Astrocyte of the hippocampus (primary cell): Measurements from ENCODE around the gene PPIE.

Experiments used
- DNase-seq: peaks from one replicate; pipeline ENCODE4 v3.0.0; 2011; ENCODE audit warnings: low read depth, low spot score

Gene PPIE

GRCh38 chr1:39720094-39720999, 18.3 kb upstream of the PPIE start:
- peak; percentile 72 for DNase-seq

DNA sequence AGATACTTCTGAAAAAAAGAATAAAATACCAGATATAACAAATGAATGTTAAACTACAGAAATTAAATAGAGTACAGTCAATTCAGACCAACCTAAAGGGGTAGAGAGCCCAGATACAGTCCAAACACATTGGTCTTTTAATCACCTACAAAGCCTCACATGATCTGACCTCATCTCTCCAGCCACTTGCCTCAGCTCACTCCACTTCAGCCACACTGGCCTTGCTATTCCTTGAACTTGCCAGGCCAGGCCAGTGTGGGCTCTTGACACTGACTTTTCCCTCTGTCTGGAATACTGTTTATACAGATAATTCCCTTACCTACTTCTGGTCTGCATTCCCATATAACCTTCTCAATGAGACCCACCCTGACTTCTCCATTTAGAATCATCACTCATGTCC, 17.0 kb upstream of the PPIE start:
- no peak for DNase-seq

GRCh38 chr1:39722495-39722894, 16.2 kb upstream of the PPIE start:
- DNase-seq, result no peak

DNA sequence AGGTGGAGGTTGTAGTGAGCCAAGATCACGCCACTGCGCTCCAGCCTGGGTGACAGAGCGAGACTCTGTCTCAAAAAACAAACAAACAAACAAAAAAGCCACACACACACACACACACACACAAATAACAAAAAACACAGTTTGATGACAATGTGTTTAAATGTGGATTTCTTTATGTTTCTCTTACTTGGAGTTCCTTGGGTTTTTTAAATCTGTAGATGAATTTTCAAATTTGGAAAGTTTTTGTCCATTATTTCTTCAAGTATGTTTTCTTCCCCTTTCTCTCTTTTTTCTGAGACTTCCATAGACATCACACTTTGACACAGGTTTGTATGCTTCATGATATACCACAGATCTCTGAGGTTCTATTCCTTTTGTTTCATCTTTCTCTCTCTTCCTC, 12.1 kb upstream of the PPIE start:
- no peak for DNase-seq

DNA sequence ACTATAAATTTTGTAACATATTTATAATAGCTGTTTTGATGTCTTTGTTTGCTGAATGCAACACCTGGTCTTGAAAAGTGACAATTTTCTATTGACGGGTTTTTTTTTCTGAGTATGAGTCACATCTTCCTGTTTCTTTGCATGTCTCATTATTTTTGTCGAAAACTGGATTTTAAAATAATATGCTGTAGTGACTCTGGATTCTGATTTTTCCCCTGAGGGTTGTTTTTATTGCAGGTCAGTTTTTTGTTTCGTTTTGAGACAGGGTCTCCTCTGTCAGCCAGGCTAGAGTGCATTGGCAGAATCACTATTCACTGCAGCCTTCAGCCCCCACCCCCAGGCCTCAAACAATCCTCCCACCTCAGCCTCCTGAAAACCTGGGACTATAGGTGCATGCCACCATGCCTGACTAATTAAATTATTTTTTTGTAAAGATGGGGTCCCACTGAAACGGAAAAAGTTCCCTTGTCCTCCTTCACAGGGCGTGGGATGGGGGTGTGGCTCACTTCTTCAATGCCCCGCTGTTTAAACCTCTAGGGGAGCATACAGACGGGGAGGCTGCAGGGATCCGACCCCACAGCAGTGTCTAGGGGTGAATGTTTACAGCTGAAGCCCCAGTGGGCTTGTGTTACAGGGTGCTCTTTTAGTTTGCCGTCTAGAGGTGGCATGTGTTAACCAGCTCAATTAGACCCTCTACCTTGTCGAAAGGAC, 11.3 kb upstream of the PPIE start:
- DNase-seq, result no peak

GRCh38 chr1:39727932-39728317, 10.8 kb upstream of the PPIE start:
- no peak for DNase-seq

DNA sequence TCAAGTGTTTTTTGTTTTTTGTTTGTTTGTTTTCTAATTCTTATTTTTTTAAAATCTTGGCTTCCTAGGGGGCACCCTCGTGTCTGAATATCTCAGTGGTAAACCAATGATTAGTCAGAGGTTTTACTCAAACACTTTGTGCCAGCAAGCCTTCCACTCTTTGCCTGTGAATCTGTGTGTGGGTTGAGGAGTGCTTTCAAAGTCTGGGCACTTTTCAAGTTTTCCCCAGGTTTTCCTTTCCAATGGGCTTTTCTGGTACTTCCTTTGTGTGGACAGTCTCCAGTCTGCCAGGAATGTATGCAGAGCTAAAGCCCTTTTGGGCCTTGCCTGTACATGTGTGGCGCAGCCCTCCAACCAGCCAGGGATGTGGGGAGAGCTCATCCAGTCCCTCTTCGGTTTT, 9.7 kb upstream of the PPIE start:
- DNase-seq, result peak; percentile 52

GRCh38 chr1:39729842-39730241, 8.8 kb upstream of the PPIE start:
- no peak for DNase-seq

DNA sequence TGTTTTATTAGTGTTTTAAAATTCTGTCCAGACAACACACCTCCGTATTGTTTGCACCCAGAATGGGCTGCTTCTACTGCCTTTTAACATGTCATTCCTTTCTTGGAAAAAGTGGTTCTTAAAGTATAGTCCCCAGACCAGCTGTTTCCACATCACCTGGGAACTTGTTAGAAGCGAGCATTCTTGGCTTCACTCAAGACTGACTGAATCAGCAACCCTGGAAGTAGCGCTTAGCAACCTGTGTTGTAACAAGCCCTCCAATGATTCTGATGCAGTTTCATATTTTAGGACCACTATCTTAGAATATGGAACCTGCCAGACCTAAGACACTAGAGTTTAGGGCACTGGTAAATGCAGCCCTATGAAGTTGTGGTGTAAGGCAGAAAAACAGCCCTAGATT, 6.0 kb upstream of the PPIE start:
- DNase-seq, result peak; percentile 8

DNA sequence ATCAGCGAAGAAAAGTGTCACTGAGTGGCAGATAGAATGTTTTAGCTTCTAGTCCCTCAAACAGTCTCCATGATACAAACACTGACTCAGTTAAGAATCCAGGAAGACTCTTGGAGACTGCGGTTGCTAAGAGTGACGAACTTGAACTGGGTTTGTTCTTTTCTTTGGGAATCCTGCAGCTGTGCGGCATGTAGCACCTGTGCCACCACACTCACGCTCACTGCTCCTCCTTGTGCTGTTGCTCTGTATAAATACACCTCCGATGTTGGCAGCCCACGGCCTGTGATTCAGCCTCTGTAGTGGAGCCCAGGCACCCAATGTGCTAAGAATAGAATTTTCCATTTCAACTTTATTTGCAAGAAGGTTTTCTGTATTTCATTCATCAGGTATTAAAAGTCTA, 5.5 kb upstream of the PPIE start:
- DNase-seq, result peak; percentile 31

GRCh38 chr1:39735731-39736130, 3.0 kb upstream of the PPIE start:
- DNase-seq, result peak; percentile 20

- DNase-seq, result peak; percentile 11
These were observed 1.0 kb upstream of the PPIE start for GRCh38 chr1:39737546-39738169.

- no peak for DNase-seq
These were observed 6.5 kb downstream of the PPIE start for GRCh38 chr1:39745016-39745670.

DNA sequence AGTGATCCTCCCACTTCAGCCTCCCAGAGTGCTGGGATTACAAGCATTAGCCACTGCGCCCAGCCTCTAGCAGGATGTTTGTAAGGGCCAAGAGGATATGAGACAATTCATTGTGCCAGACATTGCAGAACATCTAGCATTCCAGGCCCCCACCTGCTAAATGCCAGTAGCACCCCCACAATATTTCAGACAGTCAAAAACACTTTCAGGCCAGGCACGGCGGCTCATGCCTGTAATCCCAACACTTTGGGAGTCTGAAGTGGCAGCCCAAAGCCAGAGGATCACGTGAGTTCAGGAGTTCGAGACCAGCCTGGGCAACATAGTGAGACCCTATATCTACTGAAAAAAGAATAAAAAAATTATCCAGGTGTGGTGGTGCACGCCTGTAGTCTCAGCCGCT, 12.9 kb downstream of the PPIE start:
- no peak for DNase-seq

DNA sequence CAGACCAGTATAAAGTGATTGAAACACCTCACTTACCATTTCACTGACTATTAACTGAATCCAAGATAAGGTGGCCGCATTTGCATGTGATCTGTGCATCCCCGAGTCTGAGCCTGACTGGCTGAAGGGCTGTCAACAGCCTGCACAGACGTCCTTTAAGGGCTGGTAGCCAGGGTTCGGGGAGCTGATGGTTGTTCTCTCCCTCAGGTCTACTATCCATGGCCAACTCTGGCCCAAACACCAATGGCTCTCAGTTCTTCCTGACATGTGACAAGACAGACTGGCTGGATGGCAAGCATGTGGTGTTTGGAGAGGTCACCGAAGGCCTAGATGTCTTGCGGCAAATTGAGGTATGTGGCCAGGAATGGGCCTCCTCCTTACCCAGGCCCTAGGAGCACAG, 14.0 kb downstream of the PPIE start:
- no peak for DNase-seq

DNA sequence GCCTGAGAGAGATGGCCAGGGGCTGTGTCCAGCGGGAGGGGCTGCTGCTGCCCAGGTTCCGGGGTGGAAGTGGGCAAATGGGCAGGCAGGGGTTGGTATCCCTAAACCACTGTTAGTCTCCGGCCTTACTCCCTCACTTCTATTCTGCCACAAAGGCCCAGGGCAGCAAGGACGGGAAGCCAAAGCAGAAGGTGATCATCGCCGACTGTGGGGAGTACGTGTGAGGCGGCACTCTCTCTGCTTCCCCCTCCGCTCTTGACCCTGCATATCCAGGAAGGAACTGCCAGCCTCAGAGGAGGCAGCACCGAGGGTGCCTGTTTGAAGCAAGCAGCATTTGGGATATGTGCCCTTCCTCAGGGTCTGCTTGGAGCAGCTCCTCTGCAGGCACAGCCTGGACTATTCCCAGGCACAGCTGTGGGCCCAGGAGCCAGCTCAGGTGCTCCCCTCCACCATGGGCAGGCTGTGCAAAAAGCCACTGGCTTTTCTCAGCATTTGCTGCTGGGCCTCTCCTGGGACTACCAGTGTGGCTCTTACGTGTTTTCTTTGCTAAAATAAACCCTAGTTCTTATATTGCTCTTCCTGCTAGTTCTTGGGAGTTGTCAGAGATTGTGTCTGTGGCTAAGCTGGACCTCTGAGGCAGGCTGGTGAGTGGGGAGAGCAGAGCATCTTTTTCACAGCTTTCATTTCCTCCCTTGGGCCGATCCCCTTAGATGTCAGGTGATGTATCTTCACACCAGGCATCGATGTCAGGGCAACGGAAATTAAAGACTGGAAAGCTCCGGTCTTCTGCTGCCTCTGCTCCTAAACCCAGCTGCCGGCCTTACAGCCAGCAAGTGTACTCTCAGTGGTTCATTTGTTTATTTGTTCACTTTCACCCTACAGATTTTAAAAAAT, 14.7 kb downstream of the PPIE start:
- DNase-seq, result no peak

GRCh38 chr1:39754026-39754570, 15.4 kb downstream of the PPIE start:
- DNase-seq, result no peak

DNA sequence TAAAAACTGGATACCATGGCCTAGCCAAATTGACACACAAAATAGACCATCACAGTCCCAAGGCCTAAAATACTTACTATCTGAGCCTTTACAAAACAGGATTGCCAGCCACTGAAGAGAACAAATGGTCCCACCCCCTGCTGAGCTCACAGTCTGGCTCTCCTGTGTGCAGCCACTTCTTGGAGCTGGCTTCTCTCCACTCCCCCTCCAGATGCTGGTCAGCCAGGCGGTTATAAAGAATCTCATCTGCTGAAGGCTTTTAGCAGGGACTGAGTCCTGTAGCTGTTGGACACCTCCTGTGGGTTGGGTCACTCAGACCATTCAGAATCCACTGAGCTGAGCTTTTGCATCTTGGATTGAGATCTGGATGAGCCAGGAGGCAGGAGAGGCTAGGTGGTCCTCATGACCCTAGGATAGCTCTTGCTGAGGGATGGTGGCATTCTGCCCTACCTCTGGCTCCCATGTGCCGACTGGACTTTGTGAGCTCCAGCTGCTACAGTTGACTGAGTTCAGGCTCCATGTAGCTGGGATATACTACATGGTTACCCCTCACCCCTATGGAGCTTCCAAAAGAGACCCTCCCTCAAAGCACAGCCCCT, 16.3 kb downstream of the PPIE start:
- DNase-seq, result peak; percentile 22

GRCh38 chr1:39755965-39756659, 17.4 kb downstream of the PPIE start:
- DNase-seq, result no peak

- DNase-seq, result no peak
These were observed 18.8 kb downstream of the PPIE start for GRCh38 chr1:39757501-39757900.
